Endodermal cell (in vitro differentiated cells): ENCODE measurements around the gene PROSER3. TPM values are rescaled to one million over a fixed set of nuclear protein-coding genes. Genes with fewer than 3 reads are reported as not detected.

Experiments used
- DNase-seq: peaks from one replicate; pipeline ENCODE4 v3.0.0-alpha.2; 2017
- H3K27ac ChIP-seq: 2 replicates; pipeline ENCODE4 v1.5.1; 2013; ENCODE audit warnings: mild to moderate bottlenecking, low read depth, low read length, moderate library complexity
- H3K27me3 ChIP-seq: 2 replicates; pipeline ENCODE4 v1.6.1; 2013; ENCODE audit warnings: mild to moderate bottlenecking, low read length, moderate library complexity; ENCODE audit not compliant: insufficient read depth, control insufficient read depth, poor library complexity, severe bottlenecking
- H3K36me3 ChIP-seq: 2 replicates; pipeline ENCODE4 v1.7.0; 2013; ENCODE audit warnings: mild to moderate bottlenecking, low read length, moderate library complexity; ENCODE audit not compliant: control insufficient read depth, insufficient read depth
- H3K4me1 ChIP-seq: one replicate; pipeline ENCODE4 v1.7.0; 2013; ENCODE audit warnings: low read length; ENCODE audit not compliant: control insufficient read depth, insufficient read depth
- H3K4me3 ChIP-seq: 2 replicates; pipeline ENCODE4 v1.5.1; 2013; ENCODE audit warnings: mild to moderate bottlenecking, low read length, moderate library complexity
- H3K9ac ChIP-seq: 2 replicates; pipeline ENCODE4 v1.6.1; 2013; ENCODE audit warnings: mild to moderate bottlenecking, low read length, moderate library complexity; ENCODE audit not compliant: poor library complexity, severe bottlenecking; ENCODE audit errors: extremely low read depth
- H3K9me3 ChIP-seq: 2 replicates; pipeline ENCODE4 v1.6.1; 2013; ENCODE audit warnings: mild to moderate bottlenecking, low read length, moderate library complexity; ENCODE audit not compliant: control insufficient read depth
- H3K27ac Mint-ChIP-seq: 2 replicates; pipeline ENCODE4 v1.8.0; 2020; ENCODE audit warnings: mixed read lengths
- H3K27me3 Mint-ChIP-seq: 2 replicates; pipeline ENCODE4 v1.8.0; 2021; ENCODE audit warnings: mild to moderate bottlenecking, mixed read lengths; ENCODE audit not compliant: insufficient read depth
- H3K36me3 Mint-ChIP-seq: 2 replicates; pipeline ENCODE4 v1.8.0; 2020; ENCODE audit warnings: low read depth, mixed read lengths
- H3K4me1 Mint-ChIP-seq: 2 replicates; pipeline ENCODE4 v1.8.0; 2020; ENCODE audit warnings: mixed read lengths
- H3K4me3 Mint-ChIP-seq: 2 replicates; pipeline ENCODE4 v1.8.0; 2020; ENCODE audit warnings: mild to moderate bottlenecking, moderate library complexity, mixed read lengths
- H3K9me3 Mint-ChIP-seq: 2 replicates; pipeline ENCODE4 v1.8.0; 2020; ENCODE audit warnings: mild to moderate bottlenecking, mixed read lengths
- CTCF ChIP-seq: fragments of 200-600 bp; sonication (generic); conservative IDR thresholded peaks from 2 replicates; pipeline ENCODE4 v1.5.0; 2021; ENCODE audit warnings: antibody characterized with exemption, mild to moderate bottlenecking
- WGBS, 2 experiments: methylation state at CpG; one replicate each; pipeline versions ENCODE4 v1.1.5 to v1.1.7; 2013; ENCODE audit warnings: missing lambda C conversion rate in 2 of 2, mixed read lengths in 1 of 2; ENCODE audit not compliant: insufficient coverage in 1 of 2, insufficient read length in 1 of 2; 5-methylcytosine and 5-hydroxymethylcytosine counted together
- total RNA-seq, 2 donors: library from RNA; stranded (reverse); fragmentation: NEBNext Ultra II Directional in 1 of 2; extraction: Animal tissue kit (Norgen Biotek cat#: 25700) in 1 of 2; gene quantifications; 2 replicates in 1 of 2; 3 replicates in 1 of 2; pipeline ENCODE4 v1.2.1, GENCODE V29; 2021

Gene PROSER3
- total RNA-seq, 2 donors from 2014 or later, result 37.8 to 45.4 TPM

- Mint-ChIP-seq H3K4me3 (no peak overlapping the region), H3K4me1 (no peaks in the 10 kb centered on the region), H3K36me3 (peaks cover 75% of the 10 kb centered on the region), H3K27me3 (no peaks in the 10 kb centered on the region), H3K27ac (no peak overlapping the region), H3K9me3 (no peaks in the 10 kb centered on the region)
- no peaks in the 10 kb centered on the region for H3K27me3 ChIP-seq
- no peak overlapping the region for H3K4me3 ChIP-seq
- no peaks in the 10 kb centered on the region for H3K9me3 ChIP-seq
- H3K4me1 ChIP-seq, result no peaks in the 10 kb centered on the region
- DNase-seq, result no peak
- H3K27ac ChIP-seq, result no peak overlapping the region
- H3K36me3 ChIP-seq, result peaks cover 77% of the 10 kb centered on the region
- no peak overlapping the region for H3K9ac ChIP-seq
- WGBS, 2 experiments, result 91 to 97% methylated on average over 11 of the region's 11 CpGs
- TF ChIP-seq CTCF, result no peak
These were observed 28.2 kb upstream of the PROSER3 start for GRCh38 chr19:35729763-35730162.

- 92 to 93% methylated on average over 18 of the region's 18 CpGs for WGBS, 2 experiments
- Histone ChIP-seq H3K27me3 (no peaks in the 10 kb centered on the region), H3K9ac (no peak overlapping the region), H3K4me1 (no peaks in the 10 kb centered on the region), H3K9me3 (no peaks in the 10 kb centered on the region), H3K36me3 (peaks cover 73% of the 10 kb centered on the region), H3K4me3 (no peak overlapping the region), H3K27ac (no peak overlapping the region)
- H3K4me1 Mint-ChIP-seq, result no peaks in the 10 kb centered on the region
- peaks cover 74% of the 10 kb centered on the region for H3K36me3 Mint-ChIP-seq
- no peak for TF ChIP-seq CTCF
- DNase-seq, result no peak
- H3K27ac Mint-ChIP-seq, result no peak overlapping the region
- H3K9me3 Mint-ChIP-seq, result no peaks in the 10 kb centered on the region
- H3K4me3 Mint-ChIP-seq, result no peak overlapping the region
- no peaks in the 10 kb centered on the region for H3K27me3 Mint-ChIP-seq
These were observed 27.6 kb upstream of the PROSER3 start for GRCh38 chr19:35730326-35730725.

GRCh38 chr19:35731353-35731752, 26.6 kb upstream of the PROSER3 start:
- Mint-ChIP-seq H3K27me3 (no peaks in the 10 kb centered on the region), H3K36me3 (peaks cover 72% of the 10 kb centered on the region), H3K27ac (no peak overlapping the region), H3K9me3 (no peaks in the 10 kb centered on the region), H3K4me3 (no peak overlapping the region), H3K4me1 (no peaks in the 10 kb centered on the region)
- no peak for TF ChIP-seq CTCF
- peaks cover 71% of the 10 kb centered on the region for H3K36me3 ChIP-seq
- H3K4me3 ChIP-seq, result no peak overlapping the region
- no peak overlapping the region for H3K27ac ChIP-seq
- H3K9ac ChIP-seq, result no peak overlapping the region
- H3K27me3 ChIP-seq, result no peaks in the 10 kb centered on the region
- 91 to 100% methylated on average over 2 to 9 of the region's 9 CpGs for WGBS, 2 experiments
- no peak for DNase-seq
- no peaks in the 10 kb centered on the region for H3K9me3 ChIP-seq
- H3K4me1 ChIP-seq, result no peaks in the 10 kb centered on the region
